Anterior cingulate cortex (tissue), 58 donors: Measurements from ENCODE around the gene ADAM30.
"Not testable (repeated sequence)": the region's sequence is repeated elsewhere in the genome, so short reads cannot be mapped to it uniquely, and the experiment has no call there.

Experiments
- DNase-seq, 58 donors: peaks; one replicate each; lab custom pipeline; 2025; lab: John Stamatoyannopoulos, UW

The ADAM30 gene

DNA sequence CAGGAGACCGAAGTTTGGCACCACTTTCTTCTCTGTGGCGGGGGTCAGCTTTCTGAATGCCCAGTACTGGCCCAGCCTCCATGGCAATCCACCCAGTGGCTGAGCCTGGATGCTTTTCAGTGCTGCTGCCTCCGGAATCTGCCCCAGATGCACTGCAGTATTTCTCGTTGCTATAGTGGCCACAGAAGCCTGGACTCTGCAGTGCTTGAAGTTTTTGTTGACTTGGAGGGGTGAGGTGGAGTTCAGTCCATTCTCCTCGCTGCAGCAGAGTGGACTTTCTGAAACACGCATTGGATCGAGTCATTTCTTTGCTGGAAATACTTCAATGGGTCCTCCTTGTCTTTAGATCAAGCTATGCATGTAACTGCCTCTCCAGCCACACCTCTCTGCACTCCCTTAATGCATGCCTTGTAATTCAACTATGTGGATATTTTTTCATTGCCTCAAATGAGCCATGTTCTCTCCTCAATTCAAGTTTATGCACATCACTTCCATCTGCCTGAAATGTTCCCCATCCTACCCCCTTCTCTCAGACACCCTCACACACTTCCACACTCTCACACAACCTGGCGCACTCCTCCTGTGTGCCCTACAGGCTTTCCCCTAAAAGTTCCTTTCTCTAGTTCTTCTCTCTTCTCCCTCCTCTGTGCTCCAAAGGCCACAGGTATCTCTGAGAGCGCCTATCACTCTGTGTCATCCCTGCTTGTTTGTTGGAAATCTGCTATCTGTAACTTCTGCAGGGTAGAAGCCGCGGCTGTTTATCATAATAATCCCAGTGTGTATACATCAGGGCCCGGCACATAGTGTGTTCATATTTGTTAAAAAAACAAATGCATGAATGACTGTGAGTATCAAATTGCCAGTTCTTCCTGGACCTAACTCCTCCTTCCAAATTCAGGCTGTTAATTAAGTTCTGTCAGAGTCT is 16.5 kb downstream of the ADAM30 start:
- DNase-seq = peak in 13 of 58 donors; percentile 4 to 52 (median 17)

- no peak for DNase-seq
These were observed 18.1 kb downstream of the ADAM30 start for GRCh38 chr1:119878171-119878570.

DNA sequence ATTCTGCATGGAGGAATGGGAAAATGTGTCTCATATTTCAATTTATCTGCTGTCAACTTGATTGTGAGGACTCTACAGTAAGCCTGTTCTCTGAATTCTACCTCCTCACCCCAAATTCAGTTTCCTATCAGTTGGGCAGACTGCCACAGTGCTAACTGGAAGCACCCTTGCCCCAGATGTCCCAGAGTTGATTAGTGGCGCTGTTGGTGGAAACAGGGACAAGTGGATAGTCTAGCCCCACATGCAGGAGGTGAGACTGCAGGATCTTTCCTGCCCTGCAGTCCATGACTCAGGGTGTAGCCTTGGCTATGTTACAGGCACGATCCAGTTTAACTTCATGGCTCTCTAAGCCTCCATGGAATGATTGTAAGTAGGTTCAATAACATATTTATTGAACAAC is 22.1 kb downstream of the ADAM30 start:
- DNase-seq = no peak

- DNase-seq = peak in 2 of 58 donors; percentile 3 to 12
These were observed 22.9 kb downstream of the ADAM30 start for GRCh38 chr1:119873135-119874015.

DNA sequence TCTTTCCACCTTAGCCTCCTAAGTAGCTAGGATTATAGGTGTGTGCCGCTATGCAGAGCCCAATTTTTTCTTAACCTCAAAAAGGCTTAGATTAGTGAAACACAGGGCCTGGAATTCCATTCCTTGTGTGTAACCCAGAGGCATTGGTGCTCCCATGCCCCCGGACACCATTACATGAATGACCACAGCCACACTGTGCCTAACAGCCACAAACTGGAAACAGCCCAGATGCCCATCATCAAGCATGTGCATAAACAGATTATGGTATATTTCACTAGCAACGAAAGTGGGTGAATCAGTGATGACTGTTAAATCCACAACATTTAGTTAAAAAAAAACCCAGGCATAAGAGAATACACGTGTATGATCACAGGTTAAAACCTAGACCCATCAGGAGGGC is 24.4 kb downstream of the ADAM30 start:
- DNase-seq = no peak

- DNase-seq = peak in 55 of 58 donors; percentile 6 to 84 (median 43)
These were observed 25.3 kb downstream of the ADAM30 start for GRCh38 chr1:119870917-119871596.

DNA sequence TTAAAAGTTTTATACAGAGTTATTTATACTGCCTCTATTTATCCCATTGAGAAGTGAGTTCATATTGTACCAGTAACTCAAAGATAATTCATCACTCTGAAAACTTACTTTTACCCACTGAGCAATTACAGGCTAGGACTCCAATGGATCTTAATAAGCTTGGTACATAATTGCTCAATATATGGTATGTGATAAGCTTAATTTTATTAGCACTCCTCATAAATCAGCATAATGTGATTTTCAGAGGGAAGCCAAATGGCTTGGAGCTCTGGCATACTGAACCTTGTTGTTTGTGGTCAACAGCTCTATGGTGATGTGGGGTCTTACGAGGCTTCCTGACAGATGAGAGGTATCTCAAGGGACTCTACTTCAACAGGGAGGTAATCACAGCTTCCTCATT is 26.3 kb downstream of the ADAM30 start:
- no peak for DNase-seq

DNA sequence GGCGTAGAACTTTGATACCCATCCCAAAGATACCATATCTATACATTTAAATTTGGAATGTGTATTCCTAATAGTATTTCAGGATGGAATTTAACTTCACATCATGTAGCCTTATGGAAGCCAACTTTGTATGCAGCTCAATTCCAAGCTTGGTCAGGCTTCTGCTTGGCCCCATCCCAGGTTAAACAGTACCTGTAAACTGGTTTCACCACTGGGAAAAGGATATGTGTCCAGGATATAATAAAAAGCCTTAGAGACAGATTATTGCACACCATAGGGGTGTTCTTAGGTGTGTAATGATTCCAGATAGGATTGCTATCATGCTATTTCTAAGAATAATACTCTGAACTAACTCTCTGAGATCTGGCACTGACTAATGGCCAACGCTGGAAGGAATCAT is 28.1 kb downstream of the ADAM30 start:
- no peak for DNase-seq

- DNase-seq = no peak
These were observed 29.9 kb downstream of the ADAM30 start for GRCh38 chr1:119866451-119866850.

GRCh38 chr1:119865627-119866026 is 30.7 kb downstream of the ADAM30 start:
- no peak for DNase-seq

- DNase-seq = no peak
These were observed 34.0 kb downstream of the ADAM30 start for GRCh38 chr1:119862276-119862675.

GRCh38 chr1:119861547-119861946 is 34.8 kb downstream of the ADAM30 start:
- no peak for DNase-seq

- no peak for DNase-seq
These were observed 36.7 kb downstream of the ADAM30 start for GRCh38 chr1:119859647-119860046.

DNA sequence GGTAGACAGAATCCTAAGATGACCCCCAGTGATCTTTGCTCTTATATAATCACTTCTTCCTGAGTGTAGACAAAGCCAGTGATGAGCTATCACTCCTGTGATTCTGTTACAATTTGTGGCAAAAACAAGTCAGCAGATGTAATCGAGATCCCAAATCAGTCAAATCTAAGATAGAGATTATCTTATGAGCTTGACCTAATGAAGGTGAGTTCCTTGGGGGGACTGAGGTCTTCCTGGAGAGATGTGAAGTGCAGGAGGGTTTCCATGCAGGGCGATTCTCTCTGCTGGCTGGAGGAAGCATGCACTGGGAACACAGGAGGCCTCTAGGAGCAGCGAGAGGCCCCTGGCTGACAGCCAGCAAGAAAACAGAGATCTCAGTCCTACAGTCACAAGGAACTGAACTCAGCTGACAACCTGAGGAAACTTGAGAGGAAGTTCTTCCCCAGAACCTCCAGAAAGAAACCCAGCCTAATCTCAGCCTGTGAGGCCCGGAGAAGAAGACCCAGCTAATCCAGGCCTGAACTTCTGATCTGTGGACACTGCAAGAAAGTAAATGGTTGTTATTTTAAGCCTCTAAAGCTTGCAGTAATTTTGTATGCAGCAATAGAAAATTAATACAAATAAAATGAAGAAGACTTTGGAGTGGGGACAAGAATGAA is 37.6 kb downstream of the ADAM30 start:
- not testable (repeated sequence) for DNase-seq

DNA sequence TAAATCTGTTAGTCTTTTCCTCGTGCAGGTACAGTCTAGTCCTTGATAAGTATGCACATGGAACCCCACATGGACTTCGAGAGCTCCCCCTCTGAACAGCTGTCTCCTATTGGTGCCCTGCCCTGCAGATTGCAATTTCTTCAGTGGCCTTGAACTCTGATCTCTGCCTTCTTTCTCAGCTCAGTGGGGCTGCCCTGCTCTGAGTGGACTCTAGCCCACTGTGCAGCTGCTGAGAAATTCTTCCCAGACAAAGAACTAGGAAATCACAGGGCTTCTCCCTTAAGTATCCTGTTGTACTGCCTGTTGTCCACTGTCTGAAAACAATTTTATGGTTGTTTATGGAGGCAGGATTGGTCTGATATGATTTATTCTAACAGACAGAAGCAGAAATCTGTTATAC is 38.2 kb downstream of the ADAM30 start:
- DNase-seq = no peak

DNA sequence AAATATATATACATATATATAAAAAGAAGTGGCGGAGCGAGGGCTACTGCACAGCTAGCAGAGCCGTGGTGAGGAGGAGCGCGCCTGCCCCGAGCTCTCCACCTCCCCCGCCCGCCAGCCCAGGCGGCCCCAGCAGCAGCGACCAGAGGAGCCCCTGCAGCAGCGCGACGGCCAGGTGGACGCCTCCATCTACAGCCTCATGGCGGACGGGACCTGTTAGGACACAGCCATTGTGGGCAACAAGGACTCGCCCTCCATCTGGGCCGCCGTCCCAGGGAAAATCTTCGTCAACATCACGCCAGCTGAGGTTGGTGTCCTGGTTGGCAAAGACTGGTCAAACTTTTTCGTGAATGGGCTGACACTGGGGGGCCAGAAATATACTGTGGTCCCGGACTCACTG is 43.2 kb downstream of the ADAM30 start:
- DNase-seq = no peak

DNA sequence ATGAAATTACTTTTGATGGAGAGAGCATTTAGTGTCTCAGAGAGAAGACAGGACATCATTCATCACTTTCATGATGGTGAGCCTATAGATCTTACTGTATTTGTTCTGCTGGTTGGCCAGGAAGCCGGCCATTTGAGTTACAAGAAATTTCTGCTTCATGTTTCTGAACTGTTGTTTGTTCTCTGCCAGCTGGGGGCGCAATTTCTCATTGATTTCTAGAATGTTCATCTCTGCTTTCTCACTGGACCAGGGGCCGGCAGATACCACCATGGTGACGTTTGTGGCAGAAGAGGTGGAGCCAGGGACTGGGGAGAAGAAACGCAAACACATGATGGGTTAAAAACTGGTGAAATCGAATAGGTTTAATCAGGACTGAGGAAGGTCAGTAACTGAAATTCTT is 52.1 kb downstream of the ADAM30 start:
- DNase-seq = not testable (repeated sequence)
